NB4 (cell line): ENCODE results near the gene MYO16.

Source experiments
- DNase-seq: peaks from one replicate; pipeline ENCODE4 v3.0.0; 2010; ENCODE audit warnings: low read depth
- H3K4me3 ChIP-seq: one replicate; pipeline ENCODE4 v1.5.1; 2011; ENCODE audit warnings: mild to moderate bottlenecking, low read depth, low read length, moderate library complexity
- MYC ChIP-seq: IDR thresholded peaks from 2 replicates; pipeline ENCODE4 v1.6.1; 2011; ENCODE audit warnings: low read depth, low read length
- POLR2A ChIP-seq: IDR thresholded peaks from 2 replicates; pipeline ENCODE4 v1.6.1; 2011; ENCODE audit warnings: mild to moderate bottlenecking; ENCODE audit not compliant: insufficient read length; ENCODE audit errors: extremely low read depth
- TF ChIP-seq, protein P1 (sequence below): IDR thresholded peaks from 2 replicates; pipeline ENCODE4 v1.6.1; 2011; ENCODE audit warnings: low read depth, low read length
- TF ChIP-seq, protein P2 (sequence below): IDR thresholded peaks from one replicate; pipeline ENCODE4 v1.5.1; 2012; ENCODE audit warnings: low read depth, low read length

MYO16 gene

DNA sequence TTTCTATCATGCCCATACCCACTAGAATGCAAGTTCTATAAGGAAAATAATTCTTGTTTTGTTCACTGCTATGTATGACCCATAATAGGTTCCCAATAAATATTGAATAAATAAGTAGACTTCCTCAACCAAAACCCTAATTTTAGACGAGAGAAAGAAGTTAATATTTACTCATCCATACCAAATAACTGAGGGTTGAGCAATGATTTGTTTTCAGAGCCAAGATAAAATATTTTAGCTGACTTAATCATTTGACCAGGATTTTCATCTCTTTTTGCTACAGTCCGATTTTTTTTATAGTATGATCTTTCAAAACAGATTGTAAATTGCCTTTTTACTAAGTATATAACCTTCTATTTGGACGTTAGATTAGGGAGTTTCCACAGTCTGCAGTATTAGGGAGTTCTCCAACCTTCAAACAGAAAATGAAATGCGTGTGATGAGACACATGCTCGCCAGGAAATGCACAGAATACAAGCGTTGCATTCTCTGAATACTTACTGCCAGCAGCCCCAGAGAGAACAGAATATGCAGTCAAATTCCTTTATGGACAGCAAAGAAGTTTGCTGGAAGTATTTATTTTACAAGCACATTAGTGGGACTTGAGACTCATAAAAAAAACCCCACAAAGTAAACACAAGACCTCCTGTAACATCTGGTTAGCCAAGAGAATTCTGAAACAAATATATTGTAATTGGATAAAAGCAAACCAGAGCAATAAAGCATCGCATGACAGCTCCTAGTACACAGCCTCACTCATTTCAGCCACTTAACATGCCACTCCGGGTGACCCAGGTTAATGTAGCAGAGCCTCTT lies 230.0 kb downstream of the MYO16 start:
- DNase-seq: no peak
- H3K4me3 ChIP-seq: no peak overlapping the region
- TF ChIP-seq POLR2A (no peak), MYC (no peak)
- TF ChIP-seq, protein P1, sequence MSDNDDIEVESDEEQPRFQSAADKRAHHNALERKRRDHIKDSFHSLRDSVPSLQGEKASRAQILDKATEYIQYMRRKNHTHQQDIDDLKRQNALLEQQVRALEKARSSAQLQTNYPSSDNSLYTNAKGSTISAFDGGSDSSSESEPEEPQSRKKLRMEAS: no peak
- TF ChIP-seq, protein P2, sequence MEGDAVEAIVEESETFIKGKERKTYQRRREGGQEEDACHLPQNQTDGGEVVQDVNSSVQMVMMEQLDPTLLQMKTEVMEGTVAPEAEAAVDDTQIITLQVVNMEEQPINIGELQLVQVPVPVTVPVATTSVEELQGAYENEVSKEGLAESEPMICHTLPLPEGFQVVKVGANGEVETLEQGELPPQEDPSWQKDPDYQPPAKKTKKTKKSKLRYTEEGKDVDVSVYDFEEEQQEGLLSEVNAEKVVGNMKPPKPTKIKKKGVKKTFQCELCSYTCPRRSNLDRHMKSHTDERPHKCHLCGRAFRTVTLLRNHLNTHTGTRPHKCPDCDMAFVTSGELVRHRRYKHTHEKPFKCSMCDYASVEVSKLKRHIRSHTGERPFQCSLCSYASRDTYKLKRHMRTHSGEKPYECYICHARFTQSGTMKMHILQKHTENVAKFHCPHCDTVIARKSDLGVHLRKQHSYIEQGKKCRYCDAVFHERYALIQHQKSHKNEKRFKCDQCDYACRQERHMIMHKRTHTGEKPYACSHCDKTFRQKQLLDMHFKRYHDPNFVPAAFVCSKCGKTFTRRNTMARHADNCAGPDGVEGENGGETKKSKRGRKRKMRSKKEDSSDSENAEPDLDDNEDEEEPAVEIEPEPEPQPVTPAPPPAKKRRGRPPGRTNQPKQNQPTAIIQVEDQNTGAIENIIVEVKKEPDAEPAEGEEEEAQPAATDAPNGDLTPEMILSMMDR: no peak

DNA sequence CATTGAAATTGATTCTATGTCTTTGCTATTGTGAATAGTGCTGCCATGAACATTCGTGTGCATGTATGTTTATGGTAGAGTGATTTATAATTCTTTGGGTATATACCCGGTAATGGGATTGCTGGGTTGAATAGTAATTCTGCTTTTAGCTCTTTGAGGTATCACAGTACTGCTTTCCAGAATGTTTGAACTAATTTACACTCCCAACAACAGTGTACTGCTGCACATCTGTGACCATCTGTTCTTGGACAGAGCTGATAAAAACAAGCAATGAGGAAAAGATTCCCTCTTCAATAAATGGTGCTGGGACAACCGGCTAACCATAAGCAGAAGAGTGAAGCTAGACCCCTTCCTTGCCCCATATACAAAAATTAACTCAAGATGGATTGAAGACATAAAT lies 231.0 kb downstream of the MYO16 start:
- DNase-seq: no peak
- TF ChIP-seq, protein P2: no peak
- no peak for TF ChIP-seq MYC
- no peak overlapping the region for H3K4me3 ChIP-seq

DNA sequence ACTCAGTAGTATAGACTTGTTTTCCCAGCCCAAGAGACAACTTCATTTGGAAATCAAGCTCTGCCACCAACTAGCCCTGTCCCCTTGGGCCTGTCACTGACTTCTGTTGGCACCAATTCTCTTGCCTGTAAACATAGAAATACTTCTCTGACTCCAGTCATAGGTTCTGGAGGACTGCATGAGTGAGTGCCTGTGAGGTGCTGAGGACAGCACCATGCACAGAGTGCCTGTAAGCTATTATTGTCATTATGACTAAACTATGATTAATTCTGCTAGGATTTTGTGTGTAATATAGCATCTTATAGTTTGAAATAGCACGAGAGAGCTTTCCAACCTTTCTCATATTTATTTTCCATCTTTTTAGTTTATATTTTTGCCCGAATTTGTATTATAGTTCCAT lies 247.9 kb downstream of the MYO16 start:
- no peak for DNase-seq
- TF ChIP-seq POLR2A (no peak), MYC (no peak)
- TF ChIP-seq, protein P1: no peak
- TF ChIP-seq, protein P2: no peak
- no peak overlapping the region for H3K4me3 ChIP-seq

DNA sequence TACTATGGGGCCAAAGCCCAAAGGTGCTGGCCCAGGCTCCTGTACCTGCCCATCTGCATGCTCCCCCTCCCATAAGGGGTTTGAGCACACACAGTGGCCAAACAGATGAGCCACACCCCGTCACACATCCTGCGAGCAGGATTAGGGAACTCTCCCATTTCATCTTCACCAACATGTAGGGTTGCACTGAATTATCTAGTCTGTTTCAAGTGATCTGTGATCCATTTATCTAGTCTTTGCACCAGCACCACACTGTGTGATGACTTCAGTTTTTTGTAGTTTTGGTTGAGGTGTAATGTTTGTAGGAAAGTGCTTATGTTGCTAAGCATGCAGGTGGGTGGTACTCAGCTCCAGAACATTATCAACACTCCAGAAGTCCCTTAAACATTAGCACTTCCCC lies 249.3 kb downstream of the MYO16 start:
- no peak for DNase-seq
- no peak overlapping the region for H3K4me3 ChIP-seq
- TF ChIP-seq, protein P2: no peak
- TF ChIP-seq POLR2A: no peak
- TF ChIP-seq MYC: no peak
- TF ChIP-seq, protein P1: no peak

DNA sequence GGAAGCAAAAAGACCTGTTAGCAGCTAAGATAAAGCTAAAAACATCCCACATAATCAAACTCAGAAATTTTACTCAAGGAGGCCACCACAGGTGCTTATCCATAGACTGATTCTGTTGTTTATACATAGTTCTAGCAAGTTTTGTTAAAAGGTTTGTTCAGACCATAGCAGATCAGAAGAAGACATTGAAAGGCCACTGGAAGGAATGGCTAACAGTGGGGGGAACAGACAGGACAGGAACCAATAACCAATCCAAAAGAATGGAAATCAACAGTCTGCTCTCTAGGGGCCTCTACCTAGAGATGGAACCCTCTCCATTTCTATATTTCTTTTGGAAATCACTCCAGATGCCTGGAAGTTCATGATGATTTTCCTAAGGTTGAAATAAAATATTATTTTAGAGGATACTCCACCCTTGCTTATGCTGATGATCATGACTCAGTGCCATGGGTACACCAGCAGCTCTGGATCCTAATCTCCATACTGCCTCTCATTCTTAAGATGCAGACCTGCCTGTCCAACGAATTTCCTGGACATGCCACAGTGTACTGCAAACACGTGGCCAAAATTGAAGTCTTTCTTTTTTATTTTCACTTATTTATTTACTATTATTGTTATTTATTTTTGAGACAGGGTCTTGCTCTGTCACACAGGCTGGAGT lies 260.0 kb downstream of the MYO16 start:
- H3K4me3 ChIP-seq: no peak overlapping the region
- TF ChIP-seq, protein P1: no peak
- no peak for TF ChIP-seq POLR2A
- no peak for TF ChIP-seq MYC
- TF ChIP-seq, protein P2: no peak
- DNase-seq: no peak
